Esophagus muscularis mucosa (tissue), 3 donors: ENCODE data around the gene OR2V2.

Experiments used
- POLR2A ChIP-seq: fragments of 450-650 bp; IDR thresholded peaks from one replicate; pipeline ENCODE4 v1.6.1; 2017; ENCODE audit warnings: antibody characterized with exemption, moderate library complexity, mild to moderate bottlenecking, low read depth
- TF ChIP-seq, protein P1 (sequence below), 3 experiments: fragments of 200-600 bp in 2 of 3; fragments of 450-650 bp in 1 of 3; sonication (generic) in 2 of 3; IDR thresholded peaks; one replicate each; pipeline ENCODE4 v1.5.1; 2017 to 2019; ENCODE audit warnings: antibody characterized with exemption in 3 of 3, mild to moderate bottlenecking in 2 of 3, moderate library complexity in 1 of 3

DNA sequence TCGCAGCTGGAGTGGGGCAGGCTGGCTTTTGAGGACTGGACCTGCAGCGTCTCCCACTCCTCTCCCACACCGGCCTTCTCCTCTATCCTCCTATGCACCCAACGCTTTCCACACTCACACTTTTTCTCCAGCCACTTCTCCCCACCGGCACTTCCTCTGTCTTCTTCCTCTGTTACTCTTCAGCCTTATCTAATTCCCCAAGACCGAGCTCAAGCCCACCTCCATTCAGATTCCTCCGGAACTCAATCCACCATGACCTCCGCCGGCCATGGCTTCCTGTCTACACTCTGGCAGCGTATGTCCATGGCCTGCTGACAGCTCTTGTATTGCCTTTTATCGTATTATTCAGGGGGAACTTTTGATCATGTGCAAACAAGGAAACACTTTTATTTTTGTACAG lies 15.9 kb upstream of the OR2V2 start:
- TF ChIP-seq POLR2A, result no peak
- TF ChIP-seq, protein P1, sequence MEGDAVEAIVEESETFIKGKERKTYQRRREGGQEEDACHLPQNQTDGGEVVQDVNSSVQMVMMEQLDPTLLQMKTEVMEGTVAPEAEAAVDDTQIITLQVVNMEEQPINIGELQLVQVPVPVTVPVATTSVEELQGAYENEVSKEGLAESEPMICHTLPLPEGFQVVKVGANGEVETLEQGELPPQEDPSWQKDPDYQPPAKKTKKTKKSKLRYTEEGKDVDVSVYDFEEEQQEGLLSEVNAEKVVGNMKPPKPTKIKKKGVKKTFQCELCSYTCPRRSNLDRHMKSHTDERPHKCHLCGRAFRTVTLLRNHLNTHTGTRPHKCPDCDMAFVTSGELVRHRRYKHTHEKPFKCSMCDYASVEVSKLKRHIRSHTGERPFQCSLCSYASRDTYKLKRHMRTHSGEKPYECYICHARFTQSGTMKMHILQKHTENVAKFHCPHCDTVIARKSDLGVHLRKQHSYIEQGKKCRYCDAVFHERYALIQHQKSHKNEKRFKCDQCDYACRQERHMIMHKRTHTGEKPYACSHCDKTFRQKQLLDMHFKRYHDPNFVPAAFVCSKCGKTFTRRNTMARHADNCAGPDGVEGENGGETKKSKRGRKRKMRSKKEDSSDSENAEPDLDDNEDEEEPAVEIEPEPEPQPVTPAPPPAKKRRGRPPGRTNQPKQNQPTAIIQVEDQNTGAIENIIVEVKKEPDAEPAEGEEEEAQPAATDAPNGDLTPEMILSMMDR (IDR thresholded peaks at IDR 0.05), result no peak
